ENCODE data around the gene ABCC8.

DNA sequence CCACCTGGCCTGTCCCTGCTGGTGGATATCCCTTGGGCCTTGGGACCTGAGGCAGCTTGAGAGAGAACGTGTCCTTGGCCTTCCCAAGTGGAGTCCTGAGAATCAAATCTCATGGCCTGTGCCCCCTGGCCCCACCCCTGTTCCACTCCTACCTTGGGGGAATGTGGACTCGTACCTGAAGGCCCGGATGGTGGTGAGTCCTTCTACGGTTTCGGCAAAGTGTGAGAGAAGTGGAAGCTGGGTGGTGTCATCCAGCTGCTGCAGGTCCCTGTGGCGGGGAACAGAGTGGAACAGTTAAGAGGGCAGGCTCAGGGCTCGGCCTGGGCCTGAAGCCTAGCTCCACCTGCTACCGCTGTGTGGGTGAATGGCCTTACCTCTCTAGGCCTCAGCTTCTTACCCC lies 74.2 kb downstream of the ABCC8 start:
- TF ChIP-seq POLR2A (IDR thresholded peaks at IDR 0.05; ENCODE audit: control extremely low read depth in 1 of 2, low read depth in 2 of 2, low read length in 2 of 2) (no peak), YY1 (IDR thresholded peaks at IDR 0.05; ENCODE audit: low read depth, low read length) (no peak)
- TF ChIP-seq, protein P1, sequence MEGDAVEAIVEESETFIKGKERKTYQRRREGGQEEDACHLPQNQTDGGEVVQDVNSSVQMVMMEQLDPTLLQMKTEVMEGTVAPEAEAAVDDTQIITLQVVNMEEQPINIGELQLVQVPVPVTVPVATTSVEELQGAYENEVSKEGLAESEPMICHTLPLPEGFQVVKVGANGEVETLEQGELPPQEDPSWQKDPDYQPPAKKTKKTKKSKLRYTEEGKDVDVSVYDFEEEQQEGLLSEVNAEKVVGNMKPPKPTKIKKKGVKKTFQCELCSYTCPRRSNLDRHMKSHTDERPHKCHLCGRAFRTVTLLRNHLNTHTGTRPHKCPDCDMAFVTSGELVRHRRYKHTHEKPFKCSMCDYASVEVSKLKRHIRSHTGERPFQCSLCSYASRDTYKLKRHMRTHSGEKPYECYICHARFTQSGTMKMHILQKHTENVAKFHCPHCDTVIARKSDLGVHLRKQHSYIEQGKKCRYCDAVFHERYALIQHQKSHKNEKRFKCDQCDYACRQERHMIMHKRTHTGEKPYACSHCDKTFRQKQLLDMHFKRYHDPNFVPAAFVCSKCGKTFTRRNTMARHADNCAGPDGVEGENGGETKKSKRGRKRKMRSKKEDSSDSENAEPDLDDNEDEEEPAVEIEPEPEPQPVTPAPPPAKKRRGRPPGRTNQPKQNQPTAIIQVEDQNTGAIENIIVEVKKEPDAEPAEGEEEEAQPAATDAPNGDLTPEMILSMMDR (IDR thresholded peaks at IDR 0.05; ENCODE audit: control extremely low read depth in 1 of 3, insufficient read depth in 1 of 3, low read depth in 1 of 3, low read length in 3 of 3): no peak
